Measurements from ENCODE around the gene NDUFS4.

The NDUFS4 gene

DNA sequence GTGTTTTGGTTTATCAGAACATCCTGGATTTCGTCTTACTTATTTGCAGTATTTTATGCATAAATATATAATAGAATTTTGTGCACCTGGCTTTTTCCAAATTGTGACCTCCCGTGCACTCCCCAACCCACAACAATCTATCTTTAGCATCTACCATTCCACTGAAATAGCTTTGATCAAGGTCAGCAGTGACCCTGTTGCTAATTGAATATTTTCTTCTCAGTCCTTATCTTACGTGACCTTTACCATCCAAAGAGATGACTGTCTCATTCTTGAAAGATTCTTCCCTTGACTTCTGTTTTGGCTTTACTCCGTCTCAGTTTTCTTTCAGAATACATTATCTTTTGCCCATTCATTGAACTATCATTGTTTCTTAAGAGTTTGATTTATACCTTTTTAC, 18.4 kb downstream of the NDUFS4 start:
- no peaks in the 10 kb centered on the region for H3K9me3 ChIP-seq (ENCODE audit: insufficient read depth, low read length)
- no peak overlapping the region for H2AFZ ChIP-seq (ENCODE audit: low read depth, low read length)
- H3K27me3 ChIP-seq (ENCODE audit: low read depth, low read length) = no peaks in the 10 kb centered on the region
- no peak overlapping the region for H3K9ac ChIP-seq (ENCODE audit: low read length)
- H3K27ac ChIP-seq (ENCODE audit: low read length) = no peak overlapping the region
- H4K20me1 ChIP-seq (ENCODE audit: insufficient read depth, low read length) = peaks cover 44% of the 10 kb centered on the region
- H3K4me3 ChIP-seq (ENCODE audit: low read length) = no peak overlapping the region
- H3K4me2 ChIP-seq (ENCODE audit: low read length) = no peak overlapping the region
- peaks cover 55% of the 10 kb centered on the region for H3K79me2 ChIP-seq (ENCODE audit: low read length)
- H3K4me1 ChIP-seq (ENCODE audit: low read length) = no peaks in the 10 kb centered on the region
- no peak for TF ChIP-seq CTCF (IDR thresholded peaks at IDR 0.05; ENCODE audit: low read depth, low read length)
- TF ChIP-seq EZH2phosphoT487 (IDR thresholded peaks at IDR 0.05; ENCODE audit: low read depth) = no peak
- no peaks in the 10 kb centered on the region for H3K36me3 ChIP-seq (replicated peaks; ENCODE audit: low read depth, low read length)

DNA sequence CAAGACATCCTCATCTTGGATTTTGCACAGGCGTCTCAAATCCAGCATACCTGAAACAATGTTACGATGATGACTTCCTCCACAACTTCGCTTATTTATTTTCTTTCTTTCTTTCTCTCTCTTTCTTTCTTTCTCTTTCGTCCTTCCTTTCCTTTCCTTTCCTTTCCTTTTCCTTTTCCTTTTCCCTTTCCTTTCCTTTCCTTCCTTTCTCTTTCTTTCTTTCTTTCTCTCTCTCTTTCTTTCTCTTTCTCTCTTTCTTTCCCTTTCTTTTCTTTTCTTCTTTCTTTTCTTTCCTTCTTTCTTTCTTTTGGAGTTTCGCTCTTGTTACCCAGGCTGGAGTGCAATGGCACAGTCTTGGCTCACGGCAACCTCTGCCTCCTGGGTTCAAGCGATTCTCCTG, 20.1 kb downstream of the NDUFS4 start:
- Histone ChIP-seq H3K36me3 (replicated peaks; ENCODE audit: low read depth, low read length) (no peaks in the 10 kb centered on the region), H3K9me3 (ENCODE audit: insufficient read depth, low read length) (no peaks in the 10 kb centered on the region), H3K27me3 (ENCODE audit: low read depth, low read length) (no peaks in the 10 kb centered on the region), H4K20me1 (ENCODE audit: insufficient read depth, low read length) (peaks cover 31% of the 10 kb centered on the region), H3K4me1 (ENCODE audit: low read length) (no peaks in the 10 kb centered on the region), H2AFZ (ENCODE audit: low read depth, low read length) (no peak overlapping the region), H3K27ac (ENCODE audit: low read length) (no peak overlapping the region), H3K79me2 (ENCODE audit: low read length) (peaks cover 53% of the 10 kb centered on the region), H3K4me3 (ENCODE audit: low read length) (no peak overlapping the region), H3K9ac (ENCODE audit: low read length) (no peak overlapping the region), H3K4me2 (ENCODE audit: low read length) (no peak overlapping the region)
- TF ChIP-seq CTCF (IDR thresholded peaks at IDR 0.05; ENCODE audit: low read depth, low read length) = no peak
- TF ChIP-seq EZH2phosphoT487 (IDR thresholded peaks at IDR 0.05; ENCODE audit: low read depth) = no peak

DNA sequence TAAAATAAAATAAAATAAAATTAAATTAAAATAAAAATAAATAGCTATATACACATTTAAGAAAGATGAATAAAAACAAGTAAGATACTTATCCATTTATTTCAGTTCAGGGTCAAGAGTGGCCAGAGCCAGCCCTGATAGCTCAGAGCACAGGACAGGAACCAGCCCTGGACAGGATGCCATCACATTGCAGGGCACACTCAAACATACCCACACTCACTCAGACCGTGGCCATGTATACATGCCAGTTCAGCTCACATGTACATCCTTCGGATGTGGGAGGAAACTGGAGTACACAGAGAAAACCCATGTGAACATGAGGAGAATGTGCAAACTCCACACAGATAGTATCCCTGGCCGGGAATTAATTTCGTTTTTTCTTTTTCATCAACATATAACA, 21.8 kb downstream of the NDUFS4 start:
- Histone ChIP-seq H3K79me2 (ENCODE audit: low read length) (peaks cover 38% of the 10 kb centered on the region), H3K4me2 (ENCODE audit: low read length) (no peak overlapping the region), H3K9ac (ENCODE audit: low read length) (no peak overlapping the region), H3K4me1 (ENCODE audit: low read length) (no peaks in the 10 kb centered on the region), H3K4me3 (ENCODE audit: low read length) (no peak overlapping the region), H3K27ac (ENCODE audit: low read length) (no peak overlapping the region), H3K36me3 (replicated peaks; ENCODE audit: low read depth, low read length) (no peaks in the 10 kb centered on the region), H4K20me1 (ENCODE audit: insufficient read depth, low read length) (peaks cover 15% of the 10 kb centered on the region), H3K27me3 (ENCODE audit: low read depth, low read length) (no peaks in the 10 kb centered on the region), H3K9me3 (ENCODE audit: insufficient read depth, low read length) (no peaks in the 10 kb centered on the region), H2AFZ (ENCODE audit: low read depth, low read length) (no peak overlapping the region)
- TF ChIP-seq CTCF (IDR thresholded peaks at IDR 0.05; ENCODE audit: low read depth, low read length) = no peak
- no peak for TF ChIP-seq EZH2phosphoT487 (IDR thresholded peaks at IDR 0.05; ENCODE audit: low read depth)

DNA sequence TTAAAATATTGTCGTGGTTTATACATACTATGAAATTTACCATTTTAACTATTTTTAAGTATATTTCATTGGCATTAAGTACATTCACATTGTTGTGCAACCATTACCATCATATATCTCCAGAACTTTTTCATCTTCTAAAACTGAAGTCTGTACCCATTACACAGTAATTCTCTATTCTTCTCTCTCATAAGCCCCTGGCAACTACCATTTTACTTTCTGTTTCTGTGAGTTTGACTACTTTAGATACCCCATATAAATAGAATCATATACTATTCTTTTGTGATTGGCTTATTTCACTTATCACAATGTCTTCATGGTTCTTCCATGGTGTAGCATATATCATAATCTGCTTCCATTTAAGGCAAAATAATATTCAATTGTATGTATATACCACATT, 30.3 kb downstream of the NDUFS4 start:
- Histone ChIP-seq H3K27me3 (ENCODE audit: low read depth, low read length) (no peaks in the 10 kb centered on the region), H3K4me2 (ENCODE audit: low read length) (no peak overlapping the region), H3K4me3 (ENCODE audit: low read length) (no peak overlapping the region), H3K79me2 (ENCODE audit: low read length) (peaks cover 40% of the 10 kb centered on the region), H3K9me3 (ENCODE audit: insufficient read depth, low read length) (no peaks in the 10 kb centered on the region), H3K9ac (ENCODE audit: low read length) (no peak overlapping the region), H3K27ac (ENCODE audit: low read length) (no peak overlapping the region), H3K4me1 (ENCODE audit: low read length) (no peaks in the 10 kb centered on the region), H4K20me1 (ENCODE audit: insufficient read depth, low read length) (peaks cover 19% of the 10 kb centered on the region), H2AFZ (ENCODE audit: low read depth, low read length) (no peak overlapping the region), H3K36me3 (replicated peaks; ENCODE audit: low read depth, low read length) (no peaks in the 10 kb centered on the region)
- no peak for TF ChIP-seq EZH2phosphoT487 (IDR thresholded peaks at IDR 0.05; ENCODE audit: low read depth)
- no peak for TF ChIP-seq CTCF (IDR thresholded peaks at IDR 0.05; ENCODE audit: low read depth, low read length)

Data from OCI-LY3 (cell line).